ENCODE results near the gene DENND2D. TPM values are rescaled to one million over a fixed set of nuclear protein-coding genes. Genes with fewer than 3 reads are reported as not detected.
A peak's percentile ranks its signal among the peaks of the same experiment; 100 is the strongest.

The DENND2D gene
- total and polyA plus RNA-seq, 10 of the 15 experiments (the other 5 are each of a cell fraction or from before 2014, with no cell fraction given), result 149 to 375 (median 172) TPM

GRCh38 chr1:111139956-111140679 lies 60.3 kb downstream of the DENND2D start, which contains the start of the genes CEPT1 and DRAM2 (continued):
- TF ChIP-seq CEBPZ (IDR thresholded peaks at IDR 0.05; ENCODE audit: low read depth, low read length) (no peak), TAF1 (IDR thresholded peaks at IDR 0.05; ENCODE audit: borderline replicate concordance, low read depth, low read length) (peak; percentile 82; the same call in 1 of the 2 replicates), MEF2A (IDR thresholded peaks at IDR 0.05; ENCODE audit: insufficient read depth, low read depth, low read length) (no peak), IRF4 (IDR thresholded peaks at IDR 0.05; ENCODE audit: low read depth, low read length) (no peak), NFYB (IDR thresholded peaks at IDR 0.05; ENCODE audit: insufficient read depth, low read depth, low read length) (no peak), NR2F1 (conservative IDR thresholded peaks at IDR 0.05) (0 out of 2 replicates have a peak, but pooled peaks have one; percentile 47), STAT3 (IDR thresholded peaks at IDR 0.05; ENCODE audit: low read depth, low read length) (no peak), USF2 (IDR thresholded peaks at IDR 0.05; ENCODE audit: borderline replicate concordance, low read depth, low read length) (no peak), NRF1 (conservative IDR thresholded peaks at IDR 0.05; ENCODE audit: low read depth, low read length) (0 out of 2 replicates have a peak, but pooled peaks have one; percentile 28), ATF7 (IDR thresholded peaks at IDR 0.05; ENCODE audit: low read depth) (0 out of 2 replicates have a peak, but pooled peaks have one; percentile 29), POLR2AphosphoS5 (IDR thresholded peaks at IDR 0.05; ENCODE audit: low read length) (peak; percentile 88), CHD2 (IDR thresholded peaks at IDR 0.05; ENCODE audit: borderline replicate concordance, low read depth, low read length) (no peak; the same call in 1 of the 2 replicates), NR2C2 (IDR thresholded peaks at IDR 0.05; ENCODE audit: borderline replicate concordance, control insufficient read depth, insufficient read length, low read depth) (no peak), SREBF1 (IDR thresholded peaks at IDR 0.05; ENCODE audit: low read length) (no peak), EGR1 (IDR thresholded peaks at IDR 0.05; ENCODE audit: borderline replicate concordance in 1 of 2, low read depth in 2 of 2, low read length in 2 of 2) (no peak)
- TF ChIP-seq, protein P1, sequence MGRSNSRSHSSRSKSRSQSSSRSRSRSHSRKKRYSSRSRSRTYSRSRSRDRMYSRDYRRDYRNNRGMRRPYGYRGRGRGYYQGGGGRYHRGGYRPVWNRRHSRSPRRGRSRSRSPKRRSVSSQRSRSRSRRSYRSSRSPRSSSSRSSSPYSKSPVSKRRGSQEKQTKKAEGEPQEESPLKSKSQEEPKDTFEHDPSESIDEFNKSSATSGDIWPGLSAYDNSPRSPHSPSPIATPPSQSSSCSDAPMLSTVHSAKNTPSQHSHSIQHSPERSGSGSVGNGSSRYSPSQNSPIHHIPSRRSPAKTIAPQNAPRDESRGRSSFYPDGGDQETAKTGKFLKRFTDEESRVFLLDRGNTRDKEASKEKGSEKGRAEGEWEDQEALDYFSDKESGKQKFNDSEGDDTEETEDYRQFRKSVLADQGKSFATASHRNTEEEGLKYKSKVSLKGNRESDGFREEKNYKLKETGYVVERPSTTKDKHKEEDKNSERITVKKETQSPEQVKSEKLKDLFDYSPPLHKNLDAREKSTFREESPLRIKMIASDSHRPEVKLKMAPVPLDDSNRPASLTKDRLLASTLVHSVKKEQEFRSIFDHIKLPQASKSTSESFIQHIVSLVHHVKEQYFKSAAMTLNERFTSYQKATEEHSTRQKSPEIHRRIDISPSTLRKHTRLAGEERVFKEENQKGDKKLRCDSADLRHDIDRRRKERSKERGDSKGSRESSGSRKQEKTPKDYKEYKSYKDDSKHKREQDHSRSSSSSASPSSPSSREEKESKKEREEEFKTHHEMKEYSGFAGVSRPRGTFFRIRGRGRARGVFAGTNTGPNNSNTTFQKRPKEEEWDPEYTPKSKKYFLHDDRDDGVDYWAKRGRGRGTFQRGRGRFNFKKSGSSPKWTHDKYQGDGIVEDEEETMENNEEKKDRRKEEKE (IDR thresholded peaks at IDR 0.05), result no peak
- TF ChIP-seq, protein P2, sequence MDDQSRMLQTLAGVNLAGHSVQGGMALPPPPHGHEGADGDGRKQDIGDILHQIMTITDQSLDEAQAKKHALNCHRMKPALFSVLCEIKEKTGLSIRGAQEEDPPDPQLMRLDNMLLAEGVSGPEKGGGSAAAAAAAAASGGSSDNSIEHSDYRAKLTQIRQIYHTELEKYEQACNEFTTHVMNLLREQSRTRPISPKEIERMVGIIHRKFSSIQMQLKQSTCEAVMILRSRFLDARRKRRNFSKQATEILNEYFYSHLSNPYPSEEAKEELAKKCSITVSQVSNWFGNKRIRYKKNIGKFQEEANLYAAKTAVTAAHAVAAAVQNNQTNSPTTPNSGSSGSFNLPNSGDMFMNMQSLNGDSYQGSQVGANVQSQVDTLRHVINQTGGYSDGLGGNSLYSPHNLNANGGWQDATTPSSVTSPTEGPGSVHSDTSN (IDR thresholded peaks at IDR 0.05; ENCODE audit: insufficient replicate concordance, low read depth, low read length), result no peak
- TF ChIP-seq, protein P3, sequence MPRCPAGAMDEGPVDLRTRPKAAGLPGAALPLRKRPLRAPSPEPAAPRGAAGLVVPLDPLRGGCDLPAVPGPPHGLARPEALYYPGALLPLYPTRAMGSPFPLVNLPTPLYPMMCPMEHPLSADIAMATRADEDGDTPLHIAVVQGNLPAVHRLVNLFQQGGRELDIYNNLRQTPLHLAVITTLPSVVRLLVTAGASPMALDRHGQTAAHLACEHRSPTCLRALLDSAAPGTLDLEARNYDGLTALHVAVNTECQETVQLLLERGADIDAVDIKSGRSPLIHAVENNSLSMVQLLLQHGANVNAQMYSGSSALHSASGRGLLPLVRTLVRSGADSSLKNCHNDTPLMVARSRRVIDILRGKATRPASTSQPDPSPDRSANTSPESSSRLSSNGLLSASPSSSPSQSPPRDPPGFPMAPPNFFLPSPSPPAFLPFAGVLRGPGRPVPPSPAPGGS (IDR thresholded peaks at IDR 0.05; ENCODE audit: borderline replicate concordance, insufficient read depth, low read depth, low read length, poor library complexity, severe bottlenecking), result peak; percentile 21
